ENCODE results near the gene SNX4.

The SNX4 gene

DNA sequence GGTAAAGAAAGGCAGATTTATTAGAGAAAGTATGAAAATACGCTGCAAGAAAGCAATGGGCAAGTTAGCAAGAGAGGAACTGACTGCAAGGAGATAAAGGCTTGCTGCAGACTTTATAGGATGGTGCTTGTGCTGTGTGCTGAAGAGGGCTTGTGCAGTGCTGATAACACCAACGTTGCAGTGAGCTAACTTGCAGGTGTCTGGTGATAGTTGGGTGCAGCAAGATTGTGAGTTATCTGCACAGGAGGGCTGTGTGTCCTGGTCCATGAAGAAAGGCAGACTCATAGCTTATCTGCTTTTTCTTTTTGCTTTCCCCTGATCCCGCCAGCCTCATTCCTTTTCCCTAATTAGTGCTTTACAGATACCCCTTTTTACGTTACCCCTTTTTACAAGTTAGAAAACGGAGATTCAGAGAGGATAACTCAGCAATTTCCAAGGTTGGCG is 86.9 kb downstream of the SNX4 start:
- no peak for DNase-seq (ENCODE audit: low read depth)
- H3K4me3 ChIP-seq (ENCODE audit: control insufficient read depth, low read depth, low read length) = no peak overlapping the region
- no peak for TF ChIP-seq CTCF (conservative IDR thresholded peaks at IDR 0.05; ENCODE audit: control insufficient read depth, insufficient read depth, low read depth, low read length)

DNA sequence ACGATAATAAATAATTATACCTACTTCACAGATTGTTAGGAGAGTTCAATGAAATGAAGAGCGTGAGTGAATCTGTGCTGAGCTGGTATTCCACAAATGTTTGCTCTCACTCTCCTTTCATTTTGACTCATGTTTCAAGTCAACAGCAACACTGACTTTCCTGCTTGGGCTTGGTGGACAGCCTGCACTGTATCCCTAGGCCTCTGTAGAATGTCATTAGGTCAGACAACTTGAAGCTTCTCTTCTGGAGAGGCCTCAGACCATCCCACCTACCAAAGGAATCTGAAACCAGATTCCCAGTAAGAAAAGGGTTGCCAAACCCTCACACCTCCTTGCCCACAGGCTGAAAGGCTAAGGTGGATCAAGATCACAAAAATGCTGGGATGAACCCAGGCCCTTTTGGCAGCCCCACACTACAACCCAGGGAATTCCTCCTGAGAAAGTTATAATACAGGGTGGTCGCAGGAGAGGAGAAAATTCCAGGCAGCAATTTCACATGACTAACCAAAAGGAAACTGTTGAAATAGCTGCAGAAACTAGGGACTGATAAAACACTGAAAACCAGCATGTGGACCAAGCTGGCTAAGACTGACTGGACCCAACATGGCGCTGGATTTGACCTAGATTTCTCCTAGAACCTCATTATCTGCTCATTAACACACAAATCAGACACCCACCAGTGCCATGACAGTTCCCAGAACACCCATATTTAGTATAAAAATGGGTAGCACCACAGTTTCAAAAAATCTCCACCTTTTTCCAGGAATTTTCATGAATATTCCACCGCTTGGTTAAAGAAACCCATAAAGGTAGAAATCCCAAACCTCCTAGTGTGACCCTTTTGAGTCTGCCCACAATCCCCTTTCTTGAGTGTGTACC is 87.9 kb downstream of the SNX4 start:
- no peak for DNase-seq (ENCODE audit: low read depth)
- TF ChIP-seq CTCF (conservative IDR thresholded peaks at IDR 0.05; ENCODE audit: control insufficient read depth, insufficient read depth, low read depth, low read length) = no peak
- H3K4me3 ChIP-seq (ENCODE audit: control insufficient read depth, low read depth, low read length) = no peak overlapping the region

- TF ChIP-seq CTCF (conservative IDR thresholded peaks at IDR 0.05; ENCODE audit: control insufficient read depth, insufficient read depth, low read depth, low read length) = no peak
- DNase-seq (ENCODE audit: low read depth) = peak; percentile 5
- no peak overlapping the region for H3K4me3 ChIP-seq (ENCODE audit: control insufficient read depth, low read depth, low read length)
Observed at GRCh38 chr3:125431391-125431790, 88.6 kb downstream of the SNX4 start.

DNA sequence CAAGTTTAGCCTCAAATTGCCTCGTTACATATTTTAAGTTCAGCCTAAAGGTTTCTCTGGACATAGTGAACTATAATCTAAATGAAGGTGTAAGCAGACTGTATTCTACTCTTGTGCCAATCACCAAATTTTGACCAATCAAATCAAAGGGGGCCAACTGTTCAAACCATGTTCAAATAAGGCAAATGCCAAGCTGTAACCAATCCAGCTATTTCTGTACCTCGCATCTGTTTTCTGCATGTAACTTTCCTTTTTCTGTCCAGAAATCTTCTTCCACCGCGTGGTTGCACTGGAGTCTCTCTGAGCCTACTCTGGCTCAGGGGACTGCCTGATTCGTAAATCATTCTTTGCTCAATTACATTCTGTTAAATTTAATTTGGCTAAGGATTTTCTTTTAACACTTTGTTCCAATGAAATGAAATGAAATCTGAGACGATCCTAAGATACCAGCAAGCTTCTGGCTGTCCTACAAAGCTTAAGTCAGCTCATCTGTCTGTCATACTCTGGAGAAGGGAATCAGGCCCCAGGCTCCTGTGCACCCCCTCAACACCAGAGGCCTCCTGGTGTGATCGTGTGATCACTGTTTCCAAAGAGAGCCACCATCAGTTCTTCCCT is 91.7 kb downstream of the SNX4 start:
- TF ChIP-seq CTCF (conservative IDR thresholded peaks at IDR 0.05; ENCODE audit: control insufficient read depth, insufficient read depth, low read depth, low read length) = no peak
- no peak for DNase-seq (ENCODE audit: low read depth)
- no peak overlapping the region for H3K4me3 ChIP-seq (ENCODE audit: control insufficient read depth, low read depth, low read length)

GRCh38 chr3:125418306-125418705 is 101.7 kb downstream of the SNX4 start:
- DNase-seq (ENCODE audit: low read depth) = peak; percentile 11
- no peak overlapping the region for H3K4me3 ChIP-seq (ENCODE audit: control insufficient read depth, low read depth, low read length)
- no peak for TF ChIP-seq CTCF (conservative IDR thresholded peaks at IDR 0.05; ENCODE audit: control insufficient read depth, insufficient read depth, low read depth, low read length)

DNA sequence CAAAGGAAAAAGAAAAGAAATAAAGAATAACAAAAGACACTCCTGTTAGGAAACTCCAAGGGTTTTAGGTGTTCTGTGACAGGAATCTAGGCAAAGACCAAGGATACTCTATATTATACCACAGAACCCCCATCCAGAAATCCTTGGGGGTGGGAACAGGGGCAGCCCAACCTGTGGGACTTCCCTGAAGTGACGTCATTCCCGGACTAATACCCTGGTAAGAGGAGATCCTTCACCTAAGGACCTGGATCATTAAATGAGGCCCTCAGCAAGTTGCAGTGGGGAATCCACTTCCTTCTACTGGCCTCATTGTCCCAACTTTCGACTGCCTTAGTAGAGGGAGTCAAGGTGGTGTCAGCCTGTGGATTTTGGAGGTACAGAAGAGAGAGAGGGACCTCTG is 103.8 kb downstream of the SNX4 start:
- no peak overlapping the region for H3K4me3 ChIP-seq (ENCODE audit: control insufficient read depth, low read depth, low read length)
- no peak for TF ChIP-seq CTCF (conservative IDR thresholded peaks at IDR 0.05; ENCODE audit: control insufficient read depth, insufficient read depth, low read depth, low read length)
- no peak for DNase-seq (ENCODE audit: low read depth)
